ENCODE measurements around the gene SLC24A4. TPM values are rescaled to one million over a fixed set of nuclear protein-coding genes. Genes with fewer than 3 reads are reported as not detected.

SLC24A4 gene
- total RNA-seq, 1 donor from 2014 or later, result not detected

DNA sequence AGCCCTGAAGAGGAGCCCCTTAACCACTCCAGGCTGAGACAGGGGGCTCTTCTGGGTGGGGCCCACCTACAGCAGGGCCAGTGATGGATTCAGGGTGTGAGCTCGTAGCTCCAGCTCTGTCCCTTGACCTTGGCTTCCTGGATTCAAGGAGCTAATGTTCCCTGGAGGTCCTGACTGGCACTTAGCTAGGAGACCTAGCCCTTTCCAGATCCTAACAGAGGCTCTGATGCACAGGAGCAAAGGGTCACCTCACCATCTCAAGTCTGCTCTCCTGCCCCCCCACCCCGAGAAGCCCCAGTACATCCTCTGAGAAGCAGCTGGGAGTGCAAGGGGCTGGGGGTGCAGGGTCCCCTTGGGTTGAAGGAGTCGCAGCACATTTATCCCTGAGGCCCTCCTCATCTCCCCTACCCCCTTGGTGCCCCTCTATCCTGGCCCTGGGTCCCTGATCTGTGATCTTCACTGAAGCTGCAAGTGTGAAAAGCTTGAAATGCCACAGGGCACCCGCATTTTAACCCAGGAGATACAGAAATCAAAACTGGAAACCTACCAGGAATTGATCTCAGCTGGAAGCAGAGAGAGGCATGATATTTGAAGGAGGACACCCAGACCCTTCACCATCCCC, 193.5 kb downstream of the SLC24A4 start:
- no peak for DNase-seq (ENCODE audit: low read depth)
- TF ChIP-seq, protein P1, sequence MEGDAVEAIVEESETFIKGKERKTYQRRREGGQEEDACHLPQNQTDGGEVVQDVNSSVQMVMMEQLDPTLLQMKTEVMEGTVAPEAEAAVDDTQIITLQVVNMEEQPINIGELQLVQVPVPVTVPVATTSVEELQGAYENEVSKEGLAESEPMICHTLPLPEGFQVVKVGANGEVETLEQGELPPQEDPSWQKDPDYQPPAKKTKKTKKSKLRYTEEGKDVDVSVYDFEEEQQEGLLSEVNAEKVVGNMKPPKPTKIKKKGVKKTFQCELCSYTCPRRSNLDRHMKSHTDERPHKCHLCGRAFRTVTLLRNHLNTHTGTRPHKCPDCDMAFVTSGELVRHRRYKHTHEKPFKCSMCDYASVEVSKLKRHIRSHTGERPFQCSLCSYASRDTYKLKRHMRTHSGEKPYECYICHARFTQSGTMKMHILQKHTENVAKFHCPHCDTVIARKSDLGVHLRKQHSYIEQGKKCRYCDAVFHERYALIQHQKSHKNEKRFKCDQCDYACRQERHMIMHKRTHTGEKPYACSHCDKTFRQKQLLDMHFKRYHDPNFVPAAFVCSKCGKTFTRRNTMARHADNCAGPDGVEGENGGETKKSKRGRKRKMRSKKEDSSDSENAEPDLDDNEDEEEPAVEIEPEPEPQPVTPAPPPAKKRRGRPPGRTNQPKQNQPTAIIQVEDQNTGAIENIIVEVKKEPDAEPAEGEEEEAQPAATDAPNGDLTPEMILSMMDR (IDR thresholded peaks at IDR 0.05; ENCODE audit: insufficient read depth, low read length, poor library complexity, severe bottlenecking), result no peak
- no peaks in the 10 kb centered on the region for H3K36me3 ChIP-seq (ENCODE audit: control insufficient read depth, insufficient read depth, low read length)
- H3K27me3 ChIP-seq (ENCODE audit: control insufficient read depth, insufficient read depth, low read length), result no peaks in the 10 kb centered on the region
- no peak overlapping the region for H3K4me3 ChIP-seq (ENCODE audit: low read depth, low read length)

DNA sequence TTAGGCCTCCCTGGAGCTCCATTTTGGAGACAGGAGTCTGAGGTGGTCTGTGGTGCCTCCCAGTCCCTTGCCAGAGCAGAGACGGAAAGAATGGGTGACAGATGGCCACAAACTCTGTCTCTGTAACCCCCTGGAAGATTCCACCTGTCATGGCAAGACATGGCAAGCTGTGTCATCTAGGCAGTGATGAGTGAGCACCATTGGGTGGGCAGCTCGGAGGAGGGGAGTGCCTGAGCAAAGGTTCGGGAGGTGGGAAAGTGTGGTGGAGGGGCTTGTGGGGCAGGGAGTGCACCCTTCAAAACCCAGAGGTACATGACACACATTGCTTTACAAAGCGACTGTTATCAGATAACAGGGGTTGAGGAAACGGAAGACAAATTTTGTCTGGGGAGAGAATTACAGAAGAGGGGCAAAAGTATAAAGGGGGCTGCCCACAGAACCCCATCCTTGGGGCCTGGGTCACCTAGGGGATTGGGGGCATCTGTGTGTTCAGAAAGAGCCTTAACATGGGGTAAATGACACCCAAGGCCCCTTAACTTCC, 194.1 kb downstream of the SLC24A4 start:
- H3K36me3 ChIP-seq (ENCODE audit: control insufficient read depth, insufficient read depth, low read length), result no peaks in the 10 kb centered on the region
- TF ChIP-seq, protein P1 (IDR thresholded peaks at IDR 0.05; ENCODE audit: insufficient read depth, low read length, poor library complexity, severe bottlenecking), result no peak
- DNase-seq (ENCODE audit: low read depth), result no peak
- no peak overlapping the region for H3K4me3 ChIP-seq (ENCODE audit: low read depth, low read length)
- H3K27me3 ChIP-seq (ENCODE audit: control insufficient read depth, insufficient read depth, low read length), result no peaks in the 10 kb centered on the region

- H3K4me3 ChIP-seq (ENCODE audit: low read depth, low read length), result no peak overlapping the region
- H3K27me3 ChIP-seq (ENCODE audit: control insufficient read depth, insufficient read depth, low read length), result no peaks in the 10 kb centered on the region
- no peak for DNase-seq (ENCODE audit: low read depth)
- TF ChIP-seq, protein P1 (IDR thresholded peaks at IDR 0.05; ENCODE audit: insufficient read depth, low read length, poor library complexity, severe bottlenecking), result no peak
- no peaks in the 10 kb centered on the region for H3K36me3 ChIP-seq (ENCODE audit: control insufficient read depth, insufficient read depth, low read length)
Measured at GRCh38 chr14:92517761-92518160, 194.8 kb downstream of the SLC24A4 start.

- Histone ChIP-seq H3K27me3 (ENCODE audit: control insufficient read depth, insufficient read depth, low read length) (no peaks in the 10 kb centered on the region), H3K4me3 (ENCODE audit: low read depth, low read length) (no peak overlapping the region), H3K36me3 (ENCODE audit: control insufficient read depth, insufficient read depth, low read length) (no peaks in the 10 kb centered on the region)
- TF ChIP-seq, protein P1 (IDR thresholded peaks at IDR 0.05; ENCODE audit: insufficient read depth, low read length, poor library complexity, severe bottlenecking), result no peak
- no peak for DNase-seq (ENCODE audit: low read depth)
Measured at GRCh38 chr14:92519246-92520101, 196.5 kb downstream of the SLC24A4 start.

DNA sequence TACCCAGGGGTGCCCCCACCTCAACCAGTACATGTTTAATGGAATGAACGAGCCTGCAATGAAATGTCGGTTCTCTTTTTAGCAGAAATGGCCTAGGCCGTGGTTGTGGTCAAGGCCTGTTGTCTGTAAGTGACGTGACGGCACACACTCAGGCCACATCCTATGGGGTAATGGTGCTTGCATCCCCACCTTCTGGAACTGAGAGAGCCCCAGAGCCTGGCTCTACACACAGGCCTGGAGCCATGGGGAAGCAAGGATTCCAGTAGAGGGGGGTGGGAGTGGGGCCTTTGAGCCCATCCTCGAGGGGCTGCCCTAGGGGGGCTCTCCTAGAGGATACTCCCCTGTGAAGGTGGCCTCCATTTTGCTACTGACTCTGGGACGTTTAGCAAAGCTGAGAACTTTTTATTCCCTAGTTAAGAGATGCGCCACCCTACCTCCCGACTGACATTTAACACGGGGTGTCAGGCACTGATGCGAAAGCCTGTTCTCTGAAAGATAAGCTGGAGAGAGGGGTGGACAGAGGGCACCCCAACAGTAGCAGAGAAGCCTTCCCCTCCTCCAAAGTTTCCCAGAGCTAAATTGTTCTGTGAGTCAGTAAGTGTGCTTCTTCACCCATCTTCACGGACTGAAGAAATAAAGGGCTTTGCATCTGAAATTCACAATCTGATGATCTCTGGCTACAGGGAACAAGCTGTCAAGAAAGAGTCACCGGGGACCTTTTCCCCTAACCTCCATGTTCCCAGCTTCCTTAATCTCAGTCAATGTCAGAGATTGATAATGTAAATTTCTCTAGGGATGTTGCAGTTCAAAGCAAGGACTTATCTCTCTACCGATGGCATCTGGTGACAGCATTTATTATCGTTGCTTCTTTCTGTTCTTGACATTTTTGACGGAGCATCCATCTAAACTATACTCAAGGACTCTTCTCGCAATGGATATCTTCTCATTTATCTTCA, 197.4 kb downstream of the SLC24A4 start:
- TF ChIP-seq, protein P1 (IDR thresholded peaks at IDR 0.05; ENCODE audit: insufficient read depth, low read length, poor library complexity, severe bottlenecking), result no peak
- no peaks in the 10 kb centered on the region for H3K27me3 ChIP-seq (ENCODE audit: control insufficient read depth, insufficient read depth, low read length)
- DNase-seq (ENCODE audit: low read depth), result no peak
- no peak overlapping the region for H3K4me3 ChIP-seq (ENCODE audit: low read depth, low read length)
- no peaks in the 10 kb centered on the region for H3K36me3 ChIP-seq (ENCODE audit: control insufficient read depth, insufficient read depth, low read length)

Measured in kidney epithelial cell (primary cell).